Liver (tissue), 3 donors: ENCODE results near the gene SLC9A8.

Source experiments
- FOXA1 ChIP-seq: IDR thresholded peaks from 2 replicates; pipeline ENCODE4 v1.6.1; 2016; ENCODE audit warnings: antibody characterized with exemption
- GABPA ChIP-seq, 2 donors: IDR thresholded peaks in 1 of 2; conservative IDR thresholded peaks in 1 of 2; 2 replicates each; pipeline ENCODE4 v1.6.1; 2016; ENCODE audit warnings: antibody characterized with exemption in 2 of 2, mild to moderate bottlenecking in 1 of 2, moderate library complexity in 1 of 2
- HNF4A ChIP-seq, 2 donors: conservative IDR thresholded peaks; 2 replicates each; pipeline ENCODE4 v1.6.1; 2016; ENCODE audit warnings: antibody characterized with exemption in 2 of 2, mild to moderate bottlenecking in 2 of 2
- NR2F2 ChIP-seq: IDR thresholded peaks from 2 replicates; pipeline ENCODE4 v1.6.1; 2016; ENCODE audit warnings: antibody characterized with exemption
- SP1 ChIP-seq: IDR thresholded peaks from 2 replicates; pipeline ENCODE4 v1.6.1; 2018; ENCODE audit warnings: antibody characterized with exemption, mild to moderate bottlenecking
- TAF1 ChIP-seq: conservative IDR thresholded peaks from 2 replicates; pipeline ENCODE4 v1.6.1; 2016; ENCODE audit warnings: antibody characterized with exemption, mild to moderate bottlenecking
- TF ChIP-seq, protein P1 (sequence below): fragments of 150-350 bp; IDR thresholded peaks from 2 replicates; pipeline ENCODE4 v1.5.1; 2017; ENCODE audit warnings: improper control_type of control experiment, low read depth, low read length; ENCODE audit not compliant: missing input control
- TF ChIP-seq, protein P2 (sequence below): IDR thresholded peaks from 2 replicates; pipeline ENCODE4 v1.6.1; 2016; ENCODE audit warnings: antibody characterized with exemption
- TF ChIP-seq, protein P3 (sequence below): IDR thresholded peaks from 2 replicates; pipeline ENCODE4 v1.6.1; 2016; ENCODE audit warnings: antibody characterized with exemption, mild to moderate bottlenecking
- TF ChIP-seq, protein P4 (sequence below): IDR thresholded peaks from 2 replicates; pipeline ENCODE4 v1.6.1; 2016; ENCODE audit warnings: antibody characterized with exemption
- TF ChIP-seq, protein P5 (sequence below): IDR thresholded peaks from 2 replicates; pipeline ENCODE4 v1.6.1; 2016; ENCODE audit warnings: antibody characterized with exemption
- donor health status: healthy.
- donor health status: healthy.

DNA sequence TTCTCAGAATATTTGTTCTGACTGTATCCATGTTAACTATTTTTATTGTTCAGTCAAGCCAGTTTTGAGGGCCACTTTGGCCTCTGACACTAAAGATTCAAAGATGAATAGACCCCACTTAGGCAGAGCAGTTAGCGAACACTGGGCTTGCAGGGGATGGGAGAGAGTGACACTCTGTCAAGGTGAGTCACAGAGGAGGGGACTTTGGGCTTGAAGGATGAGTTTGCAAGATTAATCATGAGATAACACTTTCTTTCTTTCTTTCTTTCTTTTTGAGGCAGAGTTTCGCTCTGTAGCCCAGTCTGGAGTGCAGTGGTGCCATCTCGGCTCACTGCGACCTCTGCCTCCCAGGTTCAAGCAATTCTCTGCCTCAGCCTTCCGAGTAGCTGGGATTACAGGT, 56.3 kb downstream of the SLC9A8 start:
- TF ChIP-seq SP1: no peak
- TF ChIP-seq, protein P1, sequence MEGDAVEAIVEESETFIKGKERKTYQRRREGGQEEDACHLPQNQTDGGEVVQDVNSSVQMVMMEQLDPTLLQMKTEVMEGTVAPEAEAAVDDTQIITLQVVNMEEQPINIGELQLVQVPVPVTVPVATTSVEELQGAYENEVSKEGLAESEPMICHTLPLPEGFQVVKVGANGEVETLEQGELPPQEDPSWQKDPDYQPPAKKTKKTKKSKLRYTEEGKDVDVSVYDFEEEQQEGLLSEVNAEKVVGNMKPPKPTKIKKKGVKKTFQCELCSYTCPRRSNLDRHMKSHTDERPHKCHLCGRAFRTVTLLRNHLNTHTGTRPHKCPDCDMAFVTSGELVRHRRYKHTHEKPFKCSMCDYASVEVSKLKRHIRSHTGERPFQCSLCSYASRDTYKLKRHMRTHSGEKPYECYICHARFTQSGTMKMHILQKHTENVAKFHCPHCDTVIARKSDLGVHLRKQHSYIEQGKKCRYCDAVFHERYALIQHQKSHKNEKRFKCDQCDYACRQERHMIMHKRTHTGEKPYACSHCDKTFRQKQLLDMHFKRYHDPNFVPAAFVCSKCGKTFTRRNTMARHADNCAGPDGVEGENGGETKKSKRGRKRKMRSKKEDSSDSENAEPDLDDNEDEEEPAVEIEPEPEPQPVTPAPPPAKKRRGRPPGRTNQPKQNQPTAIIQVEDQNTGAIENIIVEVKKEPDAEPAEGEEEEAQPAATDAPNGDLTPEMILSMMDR: no peak
- no peak for TF ChIP-seq TAF1
- no peak for TF ChIP-seq GABPA (IDR thresholded peaks at IDR 0.05 in 1 of 2, conservative IDR thresholded peaks at IDR 0.05 in 1 of 2)
- no peak for TF ChIP-seq FOXA1
- TF ChIP-seq, protein P2, sequence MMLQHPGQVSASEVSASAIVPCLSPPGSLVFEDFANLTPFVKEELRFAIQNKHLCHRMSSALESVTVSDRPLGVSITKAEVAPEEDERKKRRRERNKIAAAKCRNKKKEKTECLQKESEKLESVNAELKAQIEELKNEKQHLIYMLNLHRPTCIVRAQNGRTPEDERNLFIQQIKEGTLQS: no peak
- TF ChIP-seq, protein P3, sequence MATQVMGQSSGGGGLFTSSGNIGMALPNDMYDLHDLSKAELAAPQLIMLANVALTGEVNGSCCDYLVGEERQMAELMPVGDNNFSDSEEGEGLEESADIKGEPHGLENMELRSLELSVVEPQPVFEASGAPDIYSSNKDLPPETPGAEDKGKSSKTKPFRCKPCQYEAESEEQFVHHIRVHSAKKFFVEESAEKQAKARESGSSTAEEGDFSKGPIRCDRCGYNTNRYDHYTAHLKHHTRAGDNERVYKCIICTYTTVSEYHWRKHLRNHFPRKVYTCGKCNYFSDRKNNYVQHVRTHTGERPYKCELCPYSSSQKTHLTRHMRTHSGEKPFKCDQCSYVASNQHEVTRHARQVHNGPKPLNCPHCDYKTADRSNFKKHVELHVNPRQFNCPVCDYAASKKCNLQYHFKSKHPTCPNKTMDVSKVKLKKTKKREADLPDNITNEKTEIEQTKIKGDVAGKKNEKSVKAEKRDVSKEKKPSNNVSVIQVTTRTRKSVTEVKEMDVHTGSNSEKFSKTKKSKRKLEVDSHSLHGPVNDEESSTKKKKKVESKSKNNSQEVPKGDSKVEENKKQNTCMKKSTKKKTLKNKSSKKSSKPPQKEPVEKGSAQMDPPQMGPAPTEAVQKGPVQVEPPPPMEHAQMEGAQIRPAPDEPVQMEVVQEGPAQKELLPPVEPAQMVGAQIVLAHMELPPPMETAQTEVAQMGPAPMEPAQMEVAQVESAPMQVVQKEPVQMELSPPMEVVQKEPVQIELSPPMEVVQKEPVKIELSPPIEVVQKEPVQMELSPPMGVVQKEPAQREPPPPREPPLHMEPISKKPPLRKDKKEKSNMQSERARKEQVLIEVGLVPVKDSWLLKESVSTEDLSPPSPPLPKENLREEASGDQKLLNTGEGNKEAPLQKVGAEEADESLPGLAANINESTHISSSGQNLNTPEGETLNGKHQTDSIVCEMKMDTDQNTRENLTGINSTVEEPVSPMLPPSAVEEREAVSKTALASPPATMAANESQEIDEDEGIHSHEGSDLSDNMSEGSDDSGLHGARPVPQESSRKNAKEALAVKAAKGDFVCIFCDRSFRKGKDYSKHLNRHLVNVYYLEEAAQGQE: no peak
- no peak for TF ChIP-seq NR2F2
- TF ChIP-seq, protein P4, sequence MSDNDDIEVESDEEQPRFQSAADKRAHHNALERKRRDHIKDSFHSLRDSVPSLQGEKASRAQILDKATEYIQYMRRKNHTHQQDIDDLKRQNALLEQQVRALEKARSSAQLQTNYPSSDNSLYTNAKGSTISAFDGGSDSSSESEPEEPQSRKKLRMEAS: no peak
- TF ChIP-seq, protein P5, sequence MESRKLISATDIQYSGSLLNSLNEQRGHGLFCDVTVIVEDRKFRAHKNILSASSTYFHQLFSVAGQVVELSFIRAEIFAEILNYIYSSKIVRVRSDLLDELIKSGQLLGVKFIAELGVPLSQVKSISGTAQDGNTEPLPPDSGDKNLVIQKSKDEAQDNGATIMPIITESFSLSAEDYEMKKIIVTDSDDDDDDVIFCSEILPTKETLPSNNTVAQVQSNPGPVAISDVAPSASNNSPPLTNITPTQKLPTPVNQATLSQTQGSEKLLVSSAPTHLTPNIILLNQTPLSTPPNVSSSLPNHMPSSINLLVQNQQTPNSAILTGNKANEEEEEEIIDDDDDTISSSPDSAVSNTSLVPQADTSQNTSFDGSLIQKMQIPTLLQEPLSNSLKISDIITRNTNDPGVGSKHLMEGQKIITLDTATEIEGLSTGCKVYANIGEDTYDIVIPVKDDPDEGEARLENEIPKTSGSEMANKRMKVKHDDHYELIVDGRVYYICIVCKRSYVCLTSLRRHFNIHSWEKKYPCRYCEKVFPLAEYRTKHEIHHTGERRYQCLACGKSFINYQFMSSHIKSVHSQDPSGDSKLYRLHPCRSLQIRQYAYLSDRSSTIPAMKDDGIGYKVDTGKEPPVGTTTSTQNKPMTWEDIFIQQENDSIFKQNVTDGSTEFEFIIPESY: no peak
- no peak for TF ChIP-seq HNF4A (conservative IDR thresholded peaks at IDR 0.05)
